Ectodermal cell (in vitro differentiated cells): ENCODE data around the gene PTOV1.

Source experiments
- H3K27ac ChIP-seq: 2 replicates; pipeline ENCODE4 v1.7.0; 2013; ENCODE audit warnings: mild to moderate bottlenecking, low read depth, low read length; ENCODE audit not compliant: insufficient read depth, poor library complexity, severe bottlenecking
- H3K27me3 ChIP-seq: 2 replicates; pipeline ENCODE4 v1.7.0; 2013; ENCODE audit warnings: mild to moderate bottlenecking, low read length; ENCODE audit not compliant: insufficient read depth, control insufficient read depth, poor library complexity, severe bottlenecking
- H3K36me3 ChIP-seq: one replicate; pipeline ENCODE4 v1.7.0; 2013; ENCODE audit warnings: low read length; ENCODE audit not compliant: control insufficient read depth, insufficient read depth
- H3K4me1 ChIP-seq: one replicate; pipeline ENCODE4 v1.7.0; 2013; ENCODE audit warnings: low read length; ENCODE audit not compliant: control insufficient read depth, insufficient read depth
- H3K4me3 ChIP-seq: 2 replicates; pipeline ENCODE4 v1.7.0; 2013; ENCODE audit warnings: low read depth, low read length, control low read depth; ENCODE audit not compliant: insufficient read depth
- H3K9me3 ChIP-seq: 2 replicates; pipeline ENCODE4 v1.7.0; 2013; ENCODE audit warnings: mild to moderate bottlenecking, low read length, moderate library complexity; ENCODE audit not compliant: control insufficient read depth
- WGBS, 2 experiments: methylation state at CpG; one replicate each; pipeline ENCODE4 v1.1.7; 2013; ENCODE audit warnings: missing lambda C conversion rate in 2 of 2; 5-methylcytosine and 5-hydroxymethylcytosine counted together

PTOV1 gene

DNA sequence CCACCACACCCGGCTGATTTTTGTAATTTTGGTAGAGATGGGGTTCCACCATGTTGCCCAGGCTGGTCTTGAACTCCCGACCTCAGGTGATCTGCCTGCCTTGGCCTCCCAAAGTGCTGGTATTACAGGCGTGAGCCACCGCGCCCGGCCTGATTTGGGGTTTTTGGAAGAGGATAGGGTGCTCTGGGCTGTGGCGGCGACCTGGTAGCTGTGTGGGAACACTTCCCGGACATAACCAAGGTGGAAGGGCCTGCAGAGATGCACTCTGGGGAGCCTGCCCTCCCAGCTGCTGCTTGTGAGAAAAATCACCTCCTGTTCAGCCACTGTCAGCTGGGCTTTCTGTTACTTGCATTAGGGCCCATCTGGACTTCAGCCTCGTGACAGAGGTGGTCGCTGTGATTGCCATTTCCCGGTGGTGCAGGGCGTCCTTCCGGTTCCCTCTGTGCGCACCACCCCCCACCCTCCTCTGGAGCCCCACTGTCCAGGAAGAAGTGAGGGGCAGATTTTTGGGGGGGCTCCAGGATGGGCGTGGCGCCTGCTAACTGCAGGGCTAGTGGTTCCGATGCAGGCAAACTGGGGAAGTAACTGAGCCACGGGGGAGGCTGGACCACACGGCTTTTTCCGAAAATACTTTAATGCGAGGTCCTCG is 38.2 kb downstream of the PTOV1 start:
- Histone ChIP-seq H3K9me3 (no peaks in the 10 kb centered on the region), H3K4me3 (no peak overlapping the region), H3K27me3 (peaks cover 16% of the 10 kb centered on the region), H3K27ac (no peak overlapping the region), H3K36me3 (peaks cover 9% of the 10 kb centered on the region), H3K4me1 (no peaks in the 10 kb centered on the region)
- WGBS, 2 experiments, result 95% methylated on average over 23 of the region's 23 CpGs

GRCh38 chr19:49889687-49890348 is 38.9 kb downstream of the PTOV1 start:
- Histone ChIP-seq H3K27me3 (peaks cover 16% of the 10 kb centered on the region), H3K4me1 (no peaks in the 10 kb centered on the region), H3K9me3 (no peaks in the 10 kb centered on the region), H3K4me3 (peak overlapping the region; percentile 23), H3K27ac (no peak overlapping the region), H3K36me3 (peaks cover 3% of the 10 kb centered on the region)
- WGBS, 2 experiments, result 47 to 49% methylated on average over 71 of the region's 71 CpGs

GRCh38 chr19:49890349-49891311 is 39.7 kb downstream of the PTOV1 start:
- 21 to 22% methylated on average over 67 to 69 of the region's 69 CpGs for WGBS, 2 experiments
- Histone ChIP-seq H3K4me1 (no peaks in the 10 kb centered on the region), H3K27me3 (peaks cover 16% of the 10 kb centered on the region), H3K36me3 (no peaks in the 10 kb centered on the region), H3K4me3 (peak overlapping the region; percentile 23), H3K27ac (no peak overlapping the region), H3K9me3 (no peaks in the 10 kb centered on the region)

DNA sequence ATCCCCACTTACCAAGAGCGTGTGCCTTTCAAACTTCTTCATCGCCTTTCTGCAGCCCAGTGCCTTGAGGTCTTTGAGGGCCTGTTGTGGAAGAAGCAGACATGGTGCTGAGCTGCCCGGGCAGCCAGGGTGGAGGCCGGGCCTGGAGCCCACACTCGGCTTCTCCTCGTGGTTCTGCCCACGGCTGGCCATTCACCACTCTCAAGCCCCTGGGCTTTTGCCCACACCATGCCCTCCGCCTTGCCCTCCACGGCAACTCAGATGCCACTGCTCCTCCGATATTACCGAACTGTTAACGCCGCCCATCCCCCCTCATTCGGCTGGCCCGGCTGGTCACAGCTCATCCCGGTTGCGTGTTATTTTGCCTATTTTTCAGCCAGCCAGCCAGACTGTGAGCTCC is 40.4 kb downstream of the PTOV1 start:
- Histone ChIP-seq H3K36me3 (no peaks in the 10 kb centered on the region), H3K9me3 (no peaks in the 10 kb centered on the region), H3K4me3 (no peak overlapping the region), H3K27ac (no peak overlapping the region), H3K4me1 (no peaks in the 10 kb centered on the region), H3K27me3 (peaks cover 16% of the 10 kb centered on the region)
- 91% methylated on average over 17 of the region's 17 CpGs for WGBS, 2 experiments

- 93 to 95% methylated on average over 1 of the region's 1 CpG for WGBS, 2 experiments
- no peak overlapping the region for H3K4me3 ChIP-seq
- H3K4me1 ChIP-seq, result peaks cover 7% of the 10 kb centered on the region
- H3K9me3 ChIP-seq, result no peaks in the 10 kb centered on the region
- H3K27ac ChIP-seq, result no peak overlapping the region
- peaks cover 16% of the 10 kb centered on the region for H3K27me3 ChIP-seq
- H3K36me3 ChIP-seq, result no peaks in the 10 kb centered on the region
Observed at GRCh38 chr19:49892716-49893115, 41.8 kb downstream of the PTOV1 start.

- H3K9me3 ChIP-seq, result no peaks in the 10 kb centered on the region
- 93% methylated on average over 18 of the region's 18 CpGs for WGBS, 2 experiments
- H3K27ac ChIP-seq, result no peak overlapping the region
- H3K27me3 ChIP-seq, result peaks cover 16% of the 10 kb centered on the region
- H3K36me3 ChIP-seq, result no peaks in the 10 kb centered on the region
- H3K4me1 ChIP-seq, result peaks cover 8% of the 10 kb centered on the region
- H3K4me3 ChIP-seq, result no peak overlapping the region
Observed at GRCh38 chr19:49894011-49894664, 43.2 kb downstream of the PTOV1 start.

GRCh38 chr19:49894879-49895565 is 44.1 kb downstream of the PTOV1 start:
- no peaks in the 10 kb centered on the region for H3K9me3 ChIP-seq
- 92 to 93% methylated on average over 16 to 17 of the region's 17 CpGs for WGBS, 2 experiments

DNA sequence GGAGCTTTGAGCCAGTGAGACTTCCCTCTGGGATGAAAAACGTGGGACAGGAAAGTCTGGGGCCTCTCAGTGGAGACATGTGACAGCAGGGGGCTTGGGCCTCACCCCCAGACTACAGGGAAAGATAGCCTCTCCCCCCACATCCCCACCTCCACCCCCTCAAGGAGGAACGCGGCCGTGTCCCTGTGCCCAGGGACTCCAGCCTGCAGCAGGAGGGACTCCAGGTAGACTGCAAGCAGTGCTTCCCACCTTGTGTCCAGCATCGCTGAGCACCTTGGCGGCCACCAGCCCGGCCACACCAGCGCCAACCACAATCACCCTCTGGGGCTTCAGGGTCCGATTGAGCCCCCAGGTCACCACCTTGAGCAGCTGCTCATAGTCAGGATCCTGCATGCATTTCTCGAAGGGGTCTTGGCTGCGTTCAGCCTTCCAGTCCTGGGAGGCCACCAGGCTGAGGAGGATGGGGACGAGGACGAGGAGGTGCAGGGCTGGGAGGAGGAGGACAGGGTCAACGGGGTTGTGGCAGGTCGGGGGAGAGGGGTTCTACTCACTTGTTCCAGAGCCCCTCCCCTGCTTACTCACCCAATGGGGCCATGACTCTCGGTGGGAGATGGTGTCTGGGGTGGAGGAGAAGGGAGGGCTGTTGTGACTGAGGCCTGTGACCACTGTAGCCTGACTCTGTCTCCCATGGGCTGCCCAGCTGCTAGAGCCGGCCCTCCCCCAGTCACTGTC is 44.8 kb downstream of the PTOV1 start:
- Histone ChIP-seq H3K36me3 (no peaks in the 10 kb centered on the region), H3K27me3 (peaks cover under 1% of the 10 kb centered on the region), H3K4me3 (no peak overlapping the region), H3K9me3 (no peaks in the 10 kb centered on the region), H3K27ac (no peak overlapping the region), H3K4me1 (peaks cover 8% of the 10 kb centered on the region)
- WGBS, 2 experiments, result 84% methylated on average over 16 to 17 of the region's 17 CpGs

More at GRCh38 chr19:49894879-49895565, 44.1 kb downstream of the PTOV1 start:
- no peak overlapping the region for H3K4me3 ChIP-seq
- H3K4me1 ChIP-seq, result peaks cover 8% of the 10 kb centered on the region
- H3K27ac ChIP-seq, result no peak overlapping the region
- no peaks in the 10 kb centered on the region for H3K36me3 ChIP-seq
- H3K27me3 ChIP-seq, result peaks cover 7% of the 10 kb centered on the region
